ENCODE data around the gene TMIE. TPM values are rescaled to one million over a fixed set of nuclear protein-coding genes. Genes with fewer than 3 reads are reported as not detected.

Gene TMIE
- total RNA-seq, 6 experiments from 2014 or later: not detected

- TF ChIP-seq CTCF (IDR thresholded peaks at IDR 0.05): no peak
- no peaks in the 10 kb centered on the region for H3K9me3 Mint-ChIP-seq
- no peaks in the 10 kb centered on the region for H3K36me3 Mint-ChIP-seq (ENCODE audit: low read depth)
- DNase-seq: no peak
- H3K27ac Mint-ChIP-seq: no peak overlapping the region
- peaks cover 67% of the 10 kb centered on the region for H3K27me3 Mint-ChIP-seq (ENCODE audit: insufficient read depth)
- no peak overlapping the region for H3K4me3 Mint-ChIP-seq
- H3K4me1 Mint-ChIP-seq (ENCODE audit: low read depth): peaks cover 36% of the 10 kb centered on the region
Measured at GRCh38 chr3:46664188-46664970, 36.8 kb upstream of the TMIE start.

- Mint-ChIP-seq H3K9me3 (no peaks in the 10 kb centered on the region), H3K4me3 (no peak overlapping the region), H3K27ac (no peak overlapping the region), H3K27me3 (ENCODE audit: insufficient read depth) (peaks cover 63% of the 10 kb centered on the region), H3K4me1 (ENCODE audit: low read depth) (peaks cover 29% of the 10 kb centered on the region), H3K36me3 (ENCODE audit: low read depth) (no peaks in the 10 kb centered on the region)
- no peak for TF ChIP-seq CTCF (IDR thresholded peaks at IDR 0.05)
- no peak for DNase-seq
Measured at GRCh38 chr3:46664971-46665762, 36.0 kb upstream of the TMIE start.

- no peak overlapping the region for H3K27ac Mint-ChIP-seq
- no peak overlapping the region for H3K4me3 Mint-ChIP-seq
- no peak for DNase-seq
- H3K9me3 Mint-ChIP-seq: no peaks in the 10 kb centered on the region
- H3K27me3 Mint-ChIP-seq (ENCODE audit: insufficient read depth): peaks cover 57% of the 10 kb centered on the region
- H3K36me3 Mint-ChIP-seq (ENCODE audit: low read depth): no peaks in the 10 kb centered on the region
- H3K4me1 Mint-ChIP-seq (ENCODE audit: low read depth): peaks cover 23% of the 10 kb centered on the region
- no peak for TF ChIP-seq CTCF (IDR thresholded peaks at IDR 0.05)
Measured at GRCh38 chr3:46665763-46666452, 35.3 kb upstream of the TMIE start.

- peaks cover 51% of the 10 kb centered on the region for H3K27me3 Mint-ChIP-seq (ENCODE audit: insufficient read depth)
- peaks cover 18% of the 10 kb centered on the region for H3K4me1 Mint-ChIP-seq (ENCODE audit: low read depth)
- H3K27ac Mint-ChIP-seq: no peak overlapping the region
Measured at GRCh38 chr3:46666453-46666845, 34.7 kb upstream of the TMIE start.

More at GRCh38 chr3:46666453-46666845, 34.7 kb upstream of the TMIE start:
- Mint-ChIP-seq H3K4me3 (no peak overlapping the region), H3K9me3 (no peaks in the 10 kb centered on the region), H3K36me3 (ENCODE audit: low read depth) (no peaks in the 10 kb centered on the region)
- TF ChIP-seq CTCF (IDR thresholded peaks at IDR 0.05): no peak
- no peak for DNase-seq
